Esophagus (tissue), 2 donors: ENCODE measurements around the gene PRAMEF7. TPM values are rescaled to one million over a fixed set of nuclear protein-coding genes. Genes with fewer than 3 reads are reported as not detected.
"Not testable (repeated sequence)": the region's sequence is repeated elsewhere in the genome, so short reads cannot be mapped to it uniquely, and the experiment has no call there.

Experiments used
- H3K27ac ChIP-seq, 2 donors: one replicate each; pipeline ENCODE4 v1.5.1; 2013; ENCODE audit warnings: low read depth in 2 of 2, mild to moderate bottlenecking in 2 of 2, inconsistent platforms in 1 of 2, low read length in 1 of 2, moderate library complexity in 1 of 2
- H3K27me3 ChIP-seq, 2 donors: one replicate each; pipeline ENCODE4 v1.6.1; 2013; ENCODE audit warnings: low read length in 2 of 2, control low read depth in 1 of 2, mild to moderate bottlenecking in 1 of 2; ENCODE audit not compliant: insufficient read depth in 2 of 2, control insufficient read depth in 1 of 2
- H3K36me3 ChIP-seq, 2 donors: one replicate each; pipeline ENCODE4 v1.6.1; 2013; ENCODE audit warnings: low read length in 1 of 2; ENCODE audit not compliant: control insufficient read depth in 2 of 2, insufficient read depth in 2 of 2
- H3K4me1 ChIP-seq, 2 donors: one replicate each; pipeline ENCODE4 v1.6.1; 2013; ENCODE audit warnings: low read length in 1 of 2; ENCODE audit not compliant: control insufficient read depth in 2 of 2, insufficient read depth in 2 of 2
- H3K4me3 ChIP-seq, 2 donors: one replicate each; pipeline ENCODE4 v1.5.1; 2013; ENCODE audit warnings: low read length in 2 of 2, mild to moderate bottlenecking in 2 of 2, low read depth in 1 of 2, moderate library complexity in 1 of 2
- H3K9me3 ChIP-seq, 2 donors: one replicate each; pipeline ENCODE4 v1.6.1; 2013; ENCODE audit warnings: mild to moderate bottlenecking in 2 of 2, low read depth in 1 of 2, low read length in 1 of 2, moderate library complexity in 1 of 2; ENCODE audit not compliant: control insufficient read depth in 2 of 2, insufficient read depth in 1 of 2
- WGBS, 2 donors: extraction: QIAGEN DNeasy Blood & Tissue Kit; methylation state at CpG; one replicate each; pipeline ENCODE4 v1.1.7; 2013; 5-methylcytosine and 5-hydroxymethylcytosine counted together
- polyA plus RNA-seq, 2 donors: library from polyadenylated mRNA; stranded (reverse); fragments of 200-250 nt; gene quantifications; one replicate each; pipeline ENCODE4 v1.2.3, GENCODE V29; 2013
- donor health status: healthy with polysubstance abuse.
- donor health status: Bipolar disorder and iron deficiency.

Gene PRAMEF7
- not detected for polyA plus RNA-seq

GRCh38 chr1:12916310-12916709, at the start of gene PRAMEF7:
TSS of gene PRAMEF7 (plus strand) at chr1:12916610. CDS start at chr1:12917693, 1,083 bp downstream.
- not testable (repeated sequence) for H3K4me3 ChIP-seq, H3K36me3 ChIP-seq, H3K4me1 ChIP-seq, H3K9me3 ChIP-seq, H3K27ac ChIP-seq, H3K27me3 ChIP-seq
- no CpG with 5 or more reads among the region's 1 CpG for WGBS, 2 donors

GRCh38 chr1:12878453-12878852, 38.0 kb upstream of the PRAMEF7 start:
- not testable (repeated sequence) for H3K27me3 ChIP-seq, H3K9me3 ChIP-seq, H3K36me3 ChIP-seq, H3K4me3 ChIP-seq, H3K27ac ChIP-seq, H3K4me1 ChIP-seq
- 76 to 82% methylated on average over 3 of the region's 4 CpGs for WGBS, 2 donors

DNA sequence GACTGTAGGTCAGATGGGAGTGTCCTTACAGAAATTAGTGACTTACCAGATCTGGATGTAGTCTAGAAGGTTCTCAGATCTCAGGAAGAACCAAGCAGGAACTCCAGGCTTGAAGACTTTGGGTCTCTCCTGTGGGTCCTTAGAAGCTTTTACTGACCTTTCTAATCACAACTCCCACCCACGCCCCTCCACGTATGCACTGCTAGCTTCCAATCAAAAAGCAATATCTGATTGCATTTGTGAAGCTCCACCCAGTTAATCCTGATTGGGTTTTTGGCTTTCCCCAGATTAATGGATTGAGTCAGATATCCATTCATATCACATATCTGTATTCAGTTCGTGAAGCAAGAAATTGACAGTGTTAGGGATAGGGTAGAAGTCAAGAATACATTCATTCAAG, 30.3 kb upstream of the PRAMEF7 start, which contains the start of gene PRAMEF4:
Gene PRAMEF4, minus strand, starts transcription at position 101 of the 400 bp plus-strand sequence. CDS start 2,807 bp downstream, outside the sequence.
- not testable (repeated sequence) for H3K4me3 ChIP-seq, H3K36me3 ChIP-seq, H3K27ac ChIP-seq, H3K4me1 ChIP-seq, H3K27me3 ChIP-seq, H3K9me3 ChIP-seq
- 74% methylated on average over 3 of the region's 3 CpGs for WGBS, 2 donors

DNA sequence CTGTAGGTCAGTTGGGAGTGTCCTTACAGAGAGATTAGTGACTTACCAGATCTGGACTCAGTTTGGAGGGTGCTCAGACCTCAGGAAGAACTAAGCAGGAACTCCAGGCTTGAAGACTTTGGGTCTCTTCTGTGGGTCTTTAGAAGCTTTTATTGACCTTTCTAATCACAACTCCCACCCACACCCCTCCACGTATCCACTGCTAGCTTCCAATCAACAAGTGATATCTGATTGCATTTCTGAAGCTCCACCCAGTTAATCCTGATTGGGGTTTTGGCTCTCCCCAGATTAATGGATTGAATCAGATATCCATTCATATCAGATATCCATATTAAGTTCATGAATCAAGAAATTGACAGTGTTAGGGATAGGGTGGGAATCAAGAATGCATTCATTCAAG, 18.2 kb upstream of the PRAMEF7 start, which contains the start of gene PRAMEF10:
Gene PRAMEF10, minus strand, starts transcription at position 101 of the 400 bp plus-strand sequence. CDS start 2,423 bp downstream, outside the sequence.
- WGBS, 2 donors = 60% methylated on average over 1 of the region's 1 CpG
- not testable (repeated sequence) for H3K9me3 ChIP-seq, H3K27ac ChIP-seq, H3K36me3 ChIP-seq, H3K27me3 ChIP-seq, H3K4me1 ChIP-seq, H3K4me3 ChIP-seq

GRCh38 chr1:12899186-12899585, 17.2 kb upstream of the PRAMEF7 start:
- not testable (repeated sequence) for H3K27me3 ChIP-seq, H3K4me1 ChIP-seq, H3K9me3 ChIP-seq, H3K27ac ChIP-seq, H3K4me3 ChIP-seq, H3K36me3 ChIP-seq

DNA sequence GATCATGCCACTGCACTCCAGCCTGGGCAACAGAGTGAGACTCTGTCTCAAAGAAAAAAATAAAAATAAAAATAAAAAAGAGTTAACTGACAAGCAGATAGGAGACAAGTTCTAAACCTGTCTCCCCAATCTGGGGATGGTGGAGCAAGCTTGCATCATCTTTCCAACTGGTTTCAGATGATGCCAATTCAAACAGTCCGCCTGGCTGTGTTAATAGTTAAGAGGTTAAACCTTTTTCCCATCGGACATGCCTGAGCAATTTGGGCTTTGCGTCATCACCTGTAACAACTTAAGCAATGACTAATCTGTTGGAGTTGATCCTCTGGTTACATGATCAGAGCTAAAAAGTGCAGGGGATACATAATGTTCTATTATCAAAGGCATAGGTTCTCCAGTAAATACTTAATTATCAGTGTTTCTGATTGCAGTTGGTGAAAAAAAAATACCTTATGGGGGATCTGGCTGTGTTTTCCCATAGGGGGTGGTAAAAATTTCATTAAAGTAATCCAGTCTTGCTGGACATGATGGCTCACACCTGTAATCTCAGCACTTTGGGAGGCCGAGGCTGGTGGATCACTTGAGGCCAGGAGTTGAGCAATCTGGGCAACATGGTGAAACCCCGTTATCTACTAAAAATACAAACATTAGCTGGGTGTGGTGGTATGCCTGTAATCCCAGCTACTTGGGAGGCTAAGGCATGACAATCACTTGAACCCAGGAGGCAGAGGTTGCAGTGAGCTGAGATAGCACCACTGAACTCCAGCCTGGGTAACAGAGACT, 12.4 kb upstream of the PRAMEF7 start:
- H3K9me3 ChIP-seq, H3K4me1 ChIP-seq, H3K27me3 ChIP-seq, H3K36me3 ChIP-seq, H3K27ac ChIP-seq, H3K4me3 ChIP-seq: not testable (repeated sequence)
- WGBS, 2 donors = 47 to 59% methylated on average over 3 to 4 of the region's 5 CpGs

DNA sequence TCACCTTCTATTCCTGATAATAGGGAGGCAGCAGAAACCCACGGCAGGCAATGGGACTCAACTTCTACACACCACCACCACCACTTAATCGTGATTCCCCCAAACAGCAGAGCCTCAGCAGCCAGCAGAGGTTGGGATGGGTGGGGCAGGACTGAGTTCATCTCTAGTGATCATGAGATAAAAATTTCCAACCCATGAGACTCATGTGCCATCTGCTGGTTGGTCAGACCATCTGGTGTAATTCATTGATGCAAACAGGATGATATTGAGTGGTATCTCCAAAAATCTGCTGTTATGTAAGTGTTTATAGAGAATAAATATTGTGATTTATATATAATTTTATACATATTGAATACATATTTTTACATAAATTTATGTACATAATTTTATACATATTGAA, 5.3 kb downstream of the PRAMEF7 start:
- not testable (repeated sequence) for H3K27me3 ChIP-seq, H3K4me3 ChIP-seq, H3K36me3 ChIP-seq, H3K4me1 ChIP-seq, H3K27ac ChIP-seq, H3K9me3 ChIP-seq
- 56 to 72% methylated on average over 2 of the region's 2 CpGs for WGBS, 2 donors

GRCh38 chr1:12924368-12924767, 8.0 kb downstream of the PRAMEF7 start:
- H3K36me3 ChIP-seq, H3K4me3 ChIP-seq, H3K9me3 ChIP-seq, H3K27me3 ChIP-seq, H3K27ac ChIP-seq, H3K4me1 ChIP-seq: not testable (repeated sequence)
- 9 to 39% methylated on average over 1 to 3 of the region's 5 CpGs for WGBS, 2 donors

DNA sequence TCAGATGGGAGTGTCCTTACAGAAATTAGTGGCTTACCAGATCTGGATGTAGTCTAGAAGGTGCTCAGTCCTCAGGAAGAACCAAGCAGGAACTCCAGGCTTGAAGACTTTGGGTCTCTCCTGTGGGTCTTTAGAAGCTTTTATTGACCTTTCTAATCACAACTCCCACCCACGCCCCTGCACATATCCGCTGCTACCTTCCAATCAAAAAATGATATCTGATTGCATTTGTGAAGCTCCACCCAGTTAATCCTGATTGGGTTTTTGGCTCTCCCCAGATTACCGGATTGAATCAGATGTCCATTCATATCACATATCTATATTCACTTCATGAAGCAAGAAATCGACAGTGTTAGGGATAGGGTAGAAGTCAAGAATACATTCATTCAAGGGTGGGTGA, 31.1 kb downstream of the PRAMEF7 start, which contains the start of gene PRAMEF6:
Gene PRAMEF6, minus strand, starts transcription at position 101 of the 400 bp plus-strand sequence. CDS start 5,062 bp downstream, outside the sequence.
- not testable (repeated sequence) for H3K9me3 ChIP-seq, H3K4me1 ChIP-seq, H3K4me3 ChIP-seq, H3K27me3 ChIP-seq, H3K27ac ChIP-seq, H3K36me3 ChIP-seq
- 81 to 95% methylated on average over 2 of the region's 4 CpGs for WGBS, 2 donors
